HG02678 (cell line): ENCODE measurements around the gene AQP6.

Experiments
- ATAC-seq: cut with Tn5 transposase; IDR thresholded peaks from one replicate; pipeline ENCODE4 v1.9.1; 2021; ENCODE audit warnings: mild to moderate bottlenecking, moderate library complexity; ENCODE audit not compliant: unreplicated experiment

Gene AQP6

DNA sequence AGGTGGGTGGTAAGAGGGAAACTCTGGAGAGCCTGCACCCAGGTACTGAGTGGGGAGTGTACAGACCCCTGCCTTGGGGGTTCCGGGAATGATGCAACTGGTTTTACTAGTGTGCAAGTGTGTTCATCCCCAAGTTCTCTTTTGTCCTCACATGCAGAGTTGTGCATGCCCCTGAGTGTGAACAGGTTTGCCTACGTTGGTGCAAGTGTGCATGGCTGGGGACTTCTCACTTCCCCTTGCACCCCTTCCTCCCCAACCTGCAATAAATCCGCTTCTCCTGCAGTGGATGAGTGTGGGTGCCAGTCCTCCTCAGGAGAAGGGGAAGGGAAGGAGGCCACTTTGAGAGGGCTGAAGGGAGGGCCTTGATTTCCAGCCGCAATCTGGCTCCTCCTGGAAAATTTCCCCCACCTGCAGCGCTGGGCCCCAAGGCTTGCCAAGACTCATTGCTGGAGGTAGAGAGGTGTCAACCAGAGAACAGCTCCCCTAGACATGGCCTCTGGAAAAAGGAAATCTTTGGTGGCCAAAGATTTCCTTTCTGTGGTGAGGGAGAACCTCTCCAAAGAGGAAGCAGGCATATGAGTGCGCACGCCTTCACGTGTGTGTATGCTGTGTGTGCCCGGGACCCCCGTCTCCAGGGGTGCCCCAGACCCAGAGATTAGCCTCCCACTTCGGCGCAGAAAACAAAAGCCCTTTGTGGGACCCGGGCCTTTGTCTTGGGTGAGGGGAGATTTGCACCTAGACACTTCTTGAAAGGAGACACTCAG, 16.7 kb upstream of the AQP6 start:
- no peak for ATAC-seq

DNA sequence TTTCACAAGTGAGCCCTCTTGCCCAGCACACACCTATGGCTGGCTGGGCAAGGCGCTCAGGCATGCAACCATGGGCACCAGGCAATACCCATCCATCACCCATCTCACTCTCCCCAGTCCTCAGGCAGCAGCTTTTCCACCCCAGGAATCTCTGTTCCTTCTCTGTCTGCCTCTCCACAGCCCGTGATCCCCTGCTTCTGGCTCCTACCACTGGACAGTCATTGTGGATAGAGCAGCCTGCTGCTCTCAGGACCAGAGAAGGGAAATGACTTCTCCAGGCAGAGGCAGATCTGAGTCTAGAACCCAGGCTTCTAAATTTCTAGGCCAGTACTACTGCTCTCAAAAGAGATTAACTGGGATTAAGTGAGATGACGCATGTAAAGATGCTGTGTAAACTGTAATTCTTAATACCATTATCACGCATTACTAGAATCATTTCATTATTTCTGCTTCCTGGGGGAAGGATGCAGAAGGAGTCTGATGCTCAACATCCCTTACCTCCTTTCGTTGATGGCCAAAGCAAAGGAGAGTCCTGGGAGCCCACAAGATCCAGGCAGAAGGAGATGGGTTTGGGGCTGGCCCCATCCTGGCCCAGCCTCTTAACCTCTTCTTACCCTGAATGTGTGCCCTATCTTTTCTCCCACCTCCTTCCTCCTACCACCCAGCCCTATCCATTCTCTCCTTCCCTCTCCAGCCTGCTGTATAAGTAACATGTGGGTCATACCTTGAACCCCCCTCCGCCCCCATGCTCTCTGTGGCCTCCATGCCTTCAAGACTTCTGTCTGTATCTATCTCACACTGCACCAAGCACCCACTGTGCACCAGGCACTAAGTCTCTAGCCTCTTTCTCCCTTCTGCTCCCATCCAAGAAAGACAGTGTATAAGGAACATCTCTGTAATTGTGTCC, 15.8 kb upstream of the AQP6 start:
- ATAC-seq = no peak

DNA sequence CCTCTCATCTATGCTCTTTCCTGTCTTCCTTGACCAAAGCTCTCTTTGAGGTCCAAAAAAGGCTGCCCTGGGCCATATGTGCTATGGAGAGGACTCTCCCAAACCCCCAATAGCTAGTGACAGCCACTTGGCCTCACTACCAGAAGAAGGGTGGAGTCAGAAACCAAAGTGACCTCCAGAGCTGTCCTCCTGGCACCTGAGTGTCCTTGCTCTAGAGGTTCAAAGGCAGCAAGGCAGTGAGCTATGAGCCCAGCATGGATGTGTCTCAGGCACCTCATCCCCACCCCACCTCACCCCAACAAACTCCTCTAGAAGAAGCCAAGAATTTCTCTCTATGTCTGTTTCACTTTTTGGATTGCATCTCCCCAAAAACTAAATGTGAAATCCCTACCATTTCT, 15.2 kb upstream of the AQP6 start:
- no peak for ATAC-seq

GRCh38 chr12:49959685-49960473, 12.9 kb upstream of the AQP6 start:
- no peak for ATAC-seq

GRCh38 chr12:49960474-49961110, 12.2 kb upstream of the AQP6 start:
- ATAC-seq = no peak

DNA sequence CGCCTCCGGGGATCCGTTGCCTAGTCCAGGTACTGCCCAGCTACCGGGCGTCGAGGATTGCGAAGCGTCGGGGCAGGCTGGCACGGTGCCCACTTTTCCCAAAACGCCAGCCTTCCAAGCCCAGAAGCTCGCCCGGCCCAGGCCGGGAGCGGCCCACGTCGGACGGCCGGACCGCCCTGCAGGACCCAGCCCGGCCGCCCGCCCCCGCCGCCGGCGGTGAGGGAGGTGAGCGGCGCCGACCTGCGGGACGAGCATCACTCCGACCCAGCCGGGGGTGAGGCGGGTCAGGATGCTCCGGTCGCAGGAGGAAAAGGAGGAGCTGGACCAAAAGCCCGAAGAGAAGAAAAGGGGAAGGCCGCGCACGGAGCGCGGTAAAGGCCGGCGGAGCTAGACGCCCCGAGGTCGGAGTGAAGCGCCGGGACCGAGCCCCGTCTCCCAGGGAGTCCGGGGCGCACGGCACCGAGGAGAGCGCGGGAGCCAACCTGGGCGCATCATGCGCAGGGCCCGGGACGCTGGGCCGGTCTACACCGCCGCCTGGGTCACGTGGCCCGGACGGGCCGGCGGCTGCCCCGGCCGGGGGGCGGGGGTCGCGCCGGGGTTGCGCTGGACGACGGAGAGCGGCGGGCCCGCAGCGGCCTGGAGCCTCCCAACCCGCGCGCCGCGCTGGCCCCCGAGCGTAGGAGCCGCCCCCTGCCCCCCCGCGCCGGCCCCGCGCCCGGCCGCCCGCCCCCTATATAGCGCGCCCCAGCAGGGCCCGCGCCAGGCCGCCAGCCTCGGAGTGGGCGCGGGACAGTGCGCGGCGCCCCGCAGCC, 11.4 kb upstream of the AQP6 start, which contains the start of gene AQP5:
TSS of gene AQP5 (plus strand) at position 762 of the 812 bp plus-strand sequence. CDS start 146 bp downstream, outside the sequence.
- ATAC-seq = no peak

- ATAC-seq = no peak
Measured at GRCh38 chr12:49961993-49962764, 10.6 kb upstream of the AQP6 start.

DNA sequence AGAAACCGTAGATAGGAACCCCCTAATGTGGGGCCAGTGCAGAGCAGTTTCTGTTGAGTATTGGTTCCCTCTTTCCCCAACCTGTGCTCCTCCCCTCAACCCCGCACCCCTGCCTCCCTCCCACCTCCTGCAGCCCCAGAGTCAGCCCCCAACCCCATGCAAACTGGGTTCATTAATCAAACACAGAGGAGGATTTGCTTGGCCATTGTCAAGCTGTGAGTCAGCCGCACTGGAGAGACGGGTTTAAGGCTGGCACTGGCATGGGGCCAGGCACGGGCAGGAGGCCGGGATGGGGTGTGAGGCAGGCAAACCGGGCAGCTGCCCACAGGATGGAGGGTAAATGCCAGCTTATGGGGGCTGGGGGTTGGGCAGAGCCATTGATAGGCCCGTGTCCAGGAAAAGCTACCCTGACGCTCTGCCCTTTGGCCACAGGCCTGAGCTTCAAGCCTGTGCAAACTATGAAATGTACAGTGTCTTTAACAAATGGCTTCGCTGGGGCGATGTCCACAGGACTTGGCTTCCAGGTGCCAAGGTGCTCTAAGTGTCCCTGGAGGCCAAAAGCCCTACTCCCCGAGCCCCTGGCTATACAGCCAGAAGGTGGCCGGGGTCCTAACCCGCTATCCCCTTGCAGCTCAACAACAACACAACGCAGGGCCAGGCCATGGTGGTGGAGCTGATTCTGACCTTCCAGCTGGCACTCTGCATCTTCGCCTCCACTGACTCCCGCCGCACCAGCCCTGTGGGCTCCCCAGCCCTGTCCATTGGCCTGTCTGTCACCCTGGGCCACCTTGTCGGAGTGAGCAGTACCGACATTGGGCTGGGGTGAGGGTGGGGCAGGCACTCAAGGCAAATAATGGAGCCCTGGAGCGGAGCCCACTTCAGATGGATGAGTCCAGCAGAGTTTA, 9.6 kb upstream of the AQP6 start:
- no peak for ATAC-seq

- ATAC-seq = no peak
Measured at GRCh38 chr12:49963976-49964815, 8.6 kb upstream of the AQP6 start.

- no peak for ATAC-seq
Measured at GRCh38 chr12:49964849-49965624, 7.7 kb upstream of the AQP6 start.

- no peak for ATAC-seq
Measured at GRCh38 chr12:49965836-49966235, 6.9 kb upstream of the AQP6 start.

- ATAC-seq = no peak
Measured at GRCh38 chr12:49966511-49967041, 6.2 kb upstream of the AQP6 start.

DNA sequence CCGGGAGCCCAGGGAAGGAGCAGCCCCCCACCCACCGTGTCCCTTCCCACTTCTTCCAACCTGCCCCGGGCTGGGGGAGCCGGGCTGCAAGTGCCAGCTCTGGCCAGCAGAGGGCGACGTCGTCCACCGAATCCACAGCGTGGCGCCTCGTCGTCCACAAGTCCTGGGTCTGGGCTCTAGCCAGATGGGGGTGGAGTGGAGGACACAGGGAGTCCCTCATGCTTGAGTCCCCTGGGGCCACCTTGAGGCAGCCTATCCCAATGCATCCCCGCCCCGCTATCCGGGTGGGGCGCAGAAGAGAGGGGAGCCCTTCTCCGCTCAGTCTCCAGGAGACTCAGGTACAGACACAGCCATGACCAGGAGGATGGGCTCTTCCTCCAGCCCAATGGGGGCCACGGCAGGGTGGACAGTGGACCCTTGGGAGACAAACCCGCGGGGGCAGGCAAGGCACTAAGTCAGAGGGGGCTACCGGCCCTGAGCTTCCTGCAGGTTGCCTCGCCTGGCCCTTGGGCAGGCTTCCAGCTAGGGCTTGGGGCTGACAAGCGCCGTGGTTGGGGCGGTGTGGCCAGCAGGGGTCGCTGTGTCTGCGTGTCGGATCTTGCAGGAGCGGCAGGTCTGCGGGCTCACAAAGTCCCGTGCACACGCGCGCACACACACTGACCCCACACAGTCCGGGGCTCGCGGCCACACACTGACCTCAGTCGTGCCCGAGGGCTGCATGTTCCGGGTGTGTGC, 5.5 kb upstream of the AQP6 start:
- ATAC-seq = peak; percentile 76

DNA sequence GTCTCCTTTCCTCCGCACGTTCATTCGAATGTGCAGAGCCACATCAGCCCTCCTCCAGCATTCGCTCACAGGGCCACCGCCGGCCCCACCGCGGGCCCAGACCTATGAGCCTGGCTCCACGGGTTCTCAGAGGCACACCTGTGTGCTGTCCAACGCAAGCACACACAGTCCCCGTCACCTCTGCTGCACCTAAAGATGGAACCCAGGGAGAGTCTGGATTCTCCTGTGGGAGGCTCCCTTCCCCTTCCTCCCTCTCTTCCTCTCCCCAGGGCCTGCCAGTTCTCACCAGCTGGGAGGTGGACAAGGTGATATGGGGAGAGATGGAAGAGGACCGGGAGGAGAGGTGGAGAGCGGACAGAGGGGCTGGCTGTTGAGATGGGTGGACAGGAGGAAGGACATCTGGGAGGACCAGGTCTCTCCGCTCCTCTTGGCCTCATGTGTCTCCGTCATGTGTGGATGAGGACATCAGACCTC, 4.9 kb upstream of the AQP6 start:
- ATAC-seq = no peak

DNA sequence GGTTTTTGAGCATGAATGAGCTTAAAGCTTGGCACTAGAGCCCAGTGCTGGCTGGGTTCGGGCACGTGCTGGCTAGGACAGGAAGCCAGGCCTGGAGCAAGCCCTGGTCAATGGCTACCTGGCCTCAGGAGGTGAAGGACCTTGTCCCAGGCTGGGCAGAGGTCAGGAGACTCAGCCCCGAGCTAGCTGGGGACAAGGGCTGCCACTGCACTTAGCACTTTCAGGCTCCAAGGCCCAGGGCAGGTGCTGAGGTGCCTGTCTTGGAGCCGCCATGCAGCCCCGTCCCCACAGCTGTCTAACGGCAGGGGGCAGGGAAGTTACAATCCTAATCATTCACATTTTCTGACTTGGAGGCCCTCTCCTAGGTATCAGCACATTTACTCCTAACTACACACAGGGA, 4.3 kb upstream of the AQP6 start:
- ATAC-seq = no peak
